HEK293 (cell line): ENCODE results near the gene DPF3.

Source experiments
- CTCF ChIA-PET: fragments of 350-600 bp; formaldehyde crosslinking; extraction: SDS; loops from one replicate; lab custom pipeline; 2021; ENCODE audit warnings: antibody characterized with exemption; lab: Yijun Ruan, JAX
- POLR2A ChIA-PET: fragments of 300-600 bp; formaldehyde crosslinking; extraction: SDS; loops from one replicate; lab custom pipeline; 2020; ENCODE audit warnings: antibody characterized with exemption, inconsistent platforms; lab: Yijun Ruan, JAX
- H3K27ac ChIP-seq: fragments of 200-500 bp; sonication (Bioruptor generic); 2 replicates; pipeline ENCODE4 v1.5.1; 2014; ENCODE audit warnings: low read depth, low read length, control low read depth, inconsistent platforms; ENCODE audit errors: extremely low read depth
- H3K36me3 ChIP-seq, 2 experiments: fragments of 200-500 bp in 1 of 2; sonication (Bioruptor generic) in 1 of 2; 1 replicate in 1 of 2; 2 replicates in 1 of 2; pipeline ENCODE4 v1.5.1; 2014 to 2017; ENCODE audit warnings: inconsistent platforms in 2 of 2, low read length in 2 of 2; ENCODE audit not compliant: control insufficient read depth in 2 of 2, insufficient read depth in 1 of 2
- H3K4me1 ChIP-seq: fragments of 200-500 bp; sonication (Bioruptor generic); 2 replicates; pipeline ENCODE4 v1.5.1; 2014; ENCODE audit warnings: mild to moderate bottlenecking, low read length, inconsistent platforms; ENCODE audit not compliant: control insufficient read depth, insufficient read depth
- H3K4me3 ChIP-seq: 2 replicates; pipeline ENCODE4 v1.5.1; 2011; ENCODE audit warnings: low read depth, mild to moderate bottlenecking, control low read depth, low read length, moderate library complexity
- H3K9me3 ChIP-seq: fragments of 200-500 bp; sonication (Bioruptor generic); 2 replicates; pipeline ENCODE4 v1.5.1; 2014; ENCODE audit warnings: low read depth, low read length, inconsistent platforms; ENCODE audit not compliant: control insufficient read depth, insufficient read depth
- GLIS2 ChIP-seq: fragments of 450-650 bp; formaldehyde crosslinking; IDR thresholded peaks from 2 replicates; pipeline ENCODE4 v1.5.1; 2016; ENCODE audit warnings: missing biosample characterization, missing genetic modification characterization
- PBX3 ChIP-seq: sonication (generic); formaldehyde crosslinking; IDR thresholded peaks from 2 replicates; pipeline ENCODE4 v1.8.1; 2022; ENCODE audit warnings: mild to moderate bottlenecking, moderate library complexity, missing genetic modification reagents
- PRDM10 ChIP-seq: fragments of 450-650 bp; formaldehyde crosslinking; IDR thresholded peaks from 2 replicates; pipeline ENCODE4 v1.5.1; 2016; ENCODE audit warnings: missing biosample characterization, missing genetic modification characterization
- RBAK ChIP-seq: fragments of 450-650 bp; formaldehyde crosslinking; IDR thresholded peaks from 2 replicates; pipeline ENCODE4 v1.5.1; 2016; ENCODE audit warnings: missing biosample characterization, missing genetic modification characterization
- SP2 ChIP-seq: fragments of 450-650 bp; formaldehyde crosslinking; IDR thresholded peaks from 2 replicates; pipeline ENCODE4 v1.5.1; 2016; ENCODE audit warnings: missing biosample characterization, missing genetic modification characterization
- ZNF138 ChIP-seq: fragments of 450-650 bp; formaldehyde crosslinking; IDR thresholded peaks from 2 replicates; pipeline ENCODE4 v1.5.1; 2016; ENCODE audit warnings: missing biosample characterization, missing genetic modification characterization, borderline replicate concordance
- ZNF157 ChIP-seq: fragments of 450-650 bp; formaldehyde crosslinking; IDR thresholded peaks from 2 replicates; pipeline ENCODE4 v1.5.1; 2016; ENCODE audit warnings: missing biosample characterization, missing genetic modification characterization
- ZNF18 ChIP-seq: fragments of 450-650 bp; formaldehyde crosslinking; IDR thresholded peaks from 2 replicates; pipeline ENCODE4 v1.5.1; 2016; ENCODE audit warnings: missing biosample characterization, missing genetic modification characterization
- ZNF211 ChIP-seq: fragments of 450-650 bp; formaldehyde crosslinking; IDR thresholded peaks from 2 replicates; pipeline ENCODE4 v1.5.1; 2016; ENCODE audit warnings: low read depth, missing biosample characterization, missing genetic modification characterization
- ZNF214 ChIP-seq: fragments of 450-650 bp; formaldehyde crosslinking; IDR thresholded peaks from 2 replicates; pipeline ENCODE4 v1.5.1; 2017; ENCODE audit warnings: missing biosample characterization, mild to moderate bottlenecking, missing genetic modification characterization, borderline replicate concordance
- ZNF221 ChIP-seq: fragments of 450-650 bp; formaldehyde crosslinking; IDR thresholded peaks from 2 replicates; pipeline ENCODE4 v1.5.1; 2017; ENCODE audit warnings: missing biosample characterization, missing genetic modification characterization, borderline replicate concordance
- ZNF223 ChIP-seq: fragments of 450-650 bp; formaldehyde crosslinking; IDR thresholded peaks from 2 replicates; pipeline ENCODE4 v1.5.1; 2016; ENCODE audit warnings: missing biosample characterization, missing genetic modification characterization
- ZNF248 ChIP-seq: fragments of 450-650 bp; formaldehyde crosslinking; IDR thresholded peaks from 2 replicates; pipeline ENCODE4 v1.5.1; 2017; ENCODE audit warnings: missing biosample characterization, missing genetic modification characterization
- ZNF280D ChIP-seq: fragments of 450-650 bp; formaldehyde crosslinking; IDR thresholded peaks from 2 replicates; pipeline ENCODE4 v1.5.1; 2016; ENCODE audit warnings: missing biosample characterization, missing genetic modification characterization
- ZNF292 ChIP-seq: fragments of 450-650 bp; formaldehyde crosslinking; IDR thresholded peaks from 2 replicates; pipeline ENCODE4 v1.5.1; 2016; ENCODE audit warnings: low read depth, missing biosample characterization, missing genetic modification characterization, borderline replicate concordance
- ZNF324 ChIP-seq: fragments of 450-650 bp; formaldehyde crosslinking; IDR thresholded peaks from 2 replicates; pipeline ENCODE4 v1.5.1; 2016; ENCODE audit warnings: missing biosample characterization, missing genetic modification characterization
- ZNF350 ChIP-seq: fragments of 450-650 bp; formaldehyde crosslinking; IDR thresholded peaks from 2 replicates; pipeline ENCODE4 v1.5.0; 2017; ENCODE audit warnings: missing biosample characterization, mild to moderate bottlenecking, missing genetic modification characterization
- ZNF416 ChIP-seq: fragments of 450-650 bp; formaldehyde crosslinking; IDR thresholded peaks from 2 replicates; pipeline ENCODE4 v1.5.1; 2016; ENCODE audit warnings: missing biosample characterization, missing genetic modification characterization
- ZNF449 ChIP-seq: fragments of 450-650 bp; formaldehyde crosslinking; IDR thresholded peaks from 2 replicates; pipeline ENCODE4 v1.5.1; 2017; ENCODE audit warnings: missing biosample characterization, mild to moderate bottlenecking, missing genetic modification characterization, moderate library complexity
- ZNF473 ChIP-seq: fragments of 450-650 bp; formaldehyde crosslinking; IDR thresholded peaks from 2 replicates; pipeline ENCODE4 v1.5.1; 2017; ENCODE audit warnings: missing biosample characterization, missing genetic modification characterization
- ZNF596 ChIP-seq: fragments of 450-650 bp; IDR thresholded peaks from 2 replicates; pipeline ENCODE4 v1.5.0; 2018; ENCODE audit warnings: missing biosample characterization, mild to moderate bottlenecking, missing genetic modification characterization, moderate library complexity
- ZNF645 ChIP-seq: fragments of 450-650 bp; formaldehyde crosslinking; IDR thresholded peaks from 2 replicates; pipeline ENCODE4; 2016; ENCODE audit warnings: missing biosample characterization, missing genetic modification characterization
- ZNF843 ChIP-seq: fragments of 450-650 bp; formaldehyde crosslinking; IDR thresholded peaks from 2 replicates; pipeline ENCODE4 v1.5.1; 2016; ENCODE audit warnings: missing biosample characterization, missing genetic modification characterization

The DPF3 gene

GRCh38 chr14:72663076-72663487, 230.8 kb downstream of the DPF3 start:
- POLR2A ChIA-PET: no interaction called here
- CTCF ChIA-PET: no interaction called here
- Histone ChIP-seq H3K27ac (no peak overlapping the region), H3K4me1 (no peaks in the 10 kb centered on the region), H3K36me3 (no peaks in the 10 kb centered on the region), H3K4me3 (no peak overlapping the region), H3K9me3 (no peaks in the 10 kb centered on the region)
- TF ChIP-seq SP2 (tag by site-specific recombination) (no peak), ZNF645 (tag by site-specific recombination) (no peak), ZNF221 (tag by site-specific recombination) (no peak), ZNF18 (tag by site-specific recombination) (no peak), RBAK (tag by site-specific recombination) (no peak), ZNF248 (tag by site-specific recombination) (no peak), ZNF214 (no peak), ZNF138 (no peak), GLIS2 (tag by site-specific recombination) (no peak), ZNF211 (tag by site-specific recombination) (no peak), ZNF843 (no peak)
- TF ChIP-seq, all 188 proteins: peak for 0

- no peaks in the 10 kb centered on the region for H3K4me1 ChIP-seq
- no peaks in the 10 kb centered on the region for H3K9me3 ChIP-seq
- no peak overlapping the region for H3K4me3 ChIP-seq
- ChIA-PET CTCF (no interaction called here), POLR2A (no interaction called here)
- no peak overlapping the region for H3K27ac ChIP-seq
- H3K36me3 ChIP-seq: no peaks in the 10 kb centered on the region
- TF ChIP-seq ZNF280D: no peak
- no peak for TF ChIP-seq ZNF596 (tag by site-specific recombination)
- TF ChIP-seq ZNF449 (tag by site-specific recombination): no peak
- TF ChIP-seq ZNF292 (tag by site-specific recombination): no peak
- TF ChIP-seq ZNF223 (tag by site-specific recombination): no peak
- no peak for TF ChIP-seq PRDM10 (tag by site-specific recombination)
- no peak for TF ChIP-seq PBX3 (CRISPR knock-in tag)
- TF ChIP-seq ZNF157 (tag by site-specific recombination): no peak
- no peak for TF ChIP-seq ZNF324 (tag by site-specific recombination)
- no peak for TF ChIP-seq ZNF473 (tag by site-specific recombination)
- no peak for TF ChIP-seq ZNF416 (tag by site-specific recombination)
- no peak for TF ChIP-seq ZNF350 (tag by site-specific recombination)
Measured at GRCh38 chr14:72662214-72662613, 231.7 kb downstream of the DPF3 start.
